ENCODE results near the gene TDP1. TPM values are rescaled to one million over a fixed set of nuclear protein-coding genes. Genes with fewer than 3 reads are reported as not detected.

The TDP1 gene
- total RNA-seq, 2 experiments from 2014 or later, result 65.9 to 75.3 TPM

- Histone ChIP-seq H4K20me1 (ENCODE audit: insufficient read depth, low read length) (no peaks in the 10 kb centered on the region), H3K4me1 (ENCODE audit: insufficient read depth, low read length, poor library complexity, severe bottlenecking) (no peaks in the 10 kb centered on the region), H2AFZ (ENCODE audit: low read length) (no peak overlapping the region), H3K4me3 (ENCODE audit: low read depth, low read length, poor library complexity, severe bottlenecking) (no peak overlapping the region), H3K4me2 (ENCODE audit: low read length) (no peak overlapping the region), H3K9me3 (ENCODE audit: low read length) (no peaks in the 10 kb centered on the region), H3K79me2 (ENCODE audit: insufficient read depth, low read depth, low read length) (no peaks in the 10 kb centered on the region), H3K36me3 (ENCODE audit: insufficient read depth, low read length) (no peaks in the 10 kb centered on the region), H3K27ac (ENCODE audit: low read depth, low read length, poor library complexity, severe bottlenecking) (no peak overlapping the region), H3K9me2 (ENCODE audit: insufficient read depth, low read length) (no peaks in the 10 kb centered on the region)
- no peak for DNase-seq (ENCODE audit: low spot score)
- TF ChIP-seq, protein P1, sequence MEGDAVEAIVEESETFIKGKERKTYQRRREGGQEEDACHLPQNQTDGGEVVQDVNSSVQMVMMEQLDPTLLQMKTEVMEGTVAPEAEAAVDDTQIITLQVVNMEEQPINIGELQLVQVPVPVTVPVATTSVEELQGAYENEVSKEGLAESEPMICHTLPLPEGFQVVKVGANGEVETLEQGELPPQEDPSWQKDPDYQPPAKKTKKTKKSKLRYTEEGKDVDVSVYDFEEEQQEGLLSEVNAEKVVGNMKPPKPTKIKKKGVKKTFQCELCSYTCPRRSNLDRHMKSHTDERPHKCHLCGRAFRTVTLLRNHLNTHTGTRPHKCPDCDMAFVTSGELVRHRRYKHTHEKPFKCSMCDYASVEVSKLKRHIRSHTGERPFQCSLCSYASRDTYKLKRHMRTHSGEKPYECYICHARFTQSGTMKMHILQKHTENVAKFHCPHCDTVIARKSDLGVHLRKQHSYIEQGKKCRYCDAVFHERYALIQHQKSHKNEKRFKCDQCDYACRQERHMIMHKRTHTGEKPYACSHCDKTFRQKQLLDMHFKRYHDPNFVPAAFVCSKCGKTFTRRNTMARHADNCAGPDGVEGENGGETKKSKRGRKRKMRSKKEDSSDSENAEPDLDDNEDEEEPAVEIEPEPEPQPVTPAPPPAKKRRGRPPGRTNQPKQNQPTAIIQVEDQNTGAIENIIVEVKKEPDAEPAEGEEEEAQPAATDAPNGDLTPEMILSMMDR (conservative IDR thresholded peaks at IDR 0.05; ENCODE audit: low read length), result no peak
- TF ChIP-seq EZH2phosphoT487 (IDR thresholded peaks at IDR 0.05; ENCODE audit: borderline replicate concordance, low read depth, low read length), result no peak
- no TSS peak for BruUV-seq (replicated peaks)
- CTCF ChIA-PET (ENCODE audit: unreplicated experiment), result no interaction called here
- POLR2A ChIA-PET, result no interaction called here
- intact Hi-C loops (cut with micrococcal nuclease; ENCODE audit: unreplicated experiment), result no loop called here
Observed at GRCh38 chr14:89912667-89913211, 43.0 kb upstream of the TDP1 start.

DNA sequence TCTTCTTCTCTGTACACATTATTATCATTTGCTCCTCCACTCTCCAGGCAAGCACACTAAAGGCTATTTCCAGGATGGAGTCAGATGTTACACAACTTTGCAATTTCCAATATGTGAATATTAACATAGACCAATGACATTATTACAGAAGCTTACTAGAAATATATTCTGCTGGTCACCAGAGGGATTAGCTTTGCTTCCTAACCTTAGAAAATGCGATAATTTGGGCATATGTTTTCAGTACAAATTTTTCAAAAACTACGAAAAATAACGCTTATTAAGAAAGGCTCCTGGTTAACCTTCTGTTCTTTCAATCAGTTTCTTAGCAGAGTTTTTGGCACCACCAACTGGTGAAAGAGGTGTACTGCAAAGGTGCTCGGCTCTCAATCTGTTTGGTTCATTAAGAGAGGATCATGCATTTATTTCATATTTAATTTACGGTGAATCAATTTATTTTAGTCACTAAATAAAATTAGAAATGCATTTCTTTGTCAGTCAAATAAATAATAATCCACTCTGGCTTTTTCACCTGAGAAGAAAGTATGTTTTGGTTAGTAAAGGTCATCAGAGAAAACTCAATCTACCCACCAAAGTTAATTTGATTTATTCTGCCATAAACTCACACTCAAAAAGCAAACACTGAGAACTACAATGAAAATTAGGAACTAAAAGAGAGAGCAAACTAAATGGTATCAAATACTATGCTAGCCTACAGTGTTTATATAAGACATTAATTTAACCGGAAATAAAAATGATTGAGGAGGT, 40.4 kb upstream of the TDP1 start:
- intact Hi-C loops (cut with micrococcal nuclease; ENCODE audit: unreplicated experiment), result loop anchor here (1.0 to 5.0 kb wide), 5 partner anchors 142 to 888 kb away; partner anchors contain the start of gene FOXN3

More for the DNA sequence above, 40.4 kb upstream of the TDP1 start:
- TF ChIP-seq, protein P1 (conservative IDR thresholded peaks at IDR 0.05; ENCODE audit: low read length), result peak; percentile 99
- no peak for TF ChIP-seq EZH2phosphoT487 (IDR thresholded peaks at IDR 0.05; ENCODE audit: borderline replicate concordance, low read depth, low read length)
- Histone ChIP-seq H4K20me1 (ENCODE audit: insufficient read depth, low read length) (no peaks in the 10 kb centered on the region), H3K79me2 (ENCODE audit: insufficient read depth, low read depth, low read length) (no peaks in the 10 kb centered on the region), H3K4me2 (ENCODE audit: low read length) (0 out of 2 replicates have a peak overlapping the region, but pooled peaks have one; percentile 4), H2AFZ (ENCODE audit: low read length) (no peak overlapping the region), H3K4me3 (ENCODE audit: low read depth, low read length, poor library complexity, severe bottlenecking) (no peak overlapping the region), H3K4me1 (ENCODE audit: insufficient read depth, low read length, poor library complexity, severe bottlenecking) (no peaks in the 10 kb centered on the region), H3K9me3 (ENCODE audit: low read length) (no peaks in the 10 kb centered on the region), H3K9me2 (ENCODE audit: insufficient read depth, low read length) (no peaks in the 10 kb centered on the region), H3K27ac (ENCODE audit: low read depth, low read length, poor library complexity, severe bottlenecking) (no peak overlapping the region), H3K36me3 (ENCODE audit: insufficient read depth, low read length) (no peaks in the 10 kb centered on the region)
- no TSS peak for BruUV-seq (replicated peaks)
- DNase-seq (ENCODE audit: low spot score), result peak; percentile 68
- CTCF ChIA-PET (ENCODE audit: unreplicated experiment), result no interaction called here
- POLR2A ChIA-PET, result interaction anchor here (0.6 to 1.3 kb wide), 2 partner anchors 142 to 242 kb away, joined by 3 read pairs; no protein-coding TSS in a partner anchor
